Kidney (tissue), 14 donors: ENCODE results near the gene GALNT5. TPM values are rescaled to one million over a fixed set of nuclear protein-coding genes. Genes with fewer than 3 reads are reported as not detected.

Experiments used
- DNase-seq, 5 donors: peaks; one replicate each; pipeline ENCODE4 v3.0.0-alpha.2; 2013 to 2020
- FAIRE-seq: peaks from 2 replicates; lab custom pipeline; 2012; peaks lifted over from hg19 to GRCh38; lab: Jason Lieb, UNC
- H3K27ac ChIP-seq, 2 donors: one replicate each; pipeline ENCODE4 v1.7.0; 2013; ENCODE audit warnings: low read depth in 2 of 2, low read length in 2 of 2, inconsistent platforms in 1 of 2
- H3K27me3 ChIP-seq: one replicate; pipeline ENCODE4 v1.7.1; 2013; ENCODE audit warnings: low read length, inconsistent platforms; ENCODE audit not compliant: control insufficient read depth, insufficient read depth
- H3K36me3 ChIP-seq, 3 donors: one replicate each; pipeline versions ENCODE4 v1.7.0 to v1.7.1; 2013; ENCODE audit warnings: low read length in 3 of 3, control low read depth in 1 of 3, inconsistent platforms in 1 of 3; ENCODE audit not compliant: insufficient read depth in 3 of 3, control insufficient read depth in 2 of 3
- H3K4me1 ChIP-seq, 3 donors: one replicate each; pipeline versions ENCODE4 v1.7.0 to v1.7.1; 2013; ENCODE audit warnings: low read length in 3 of 3, inconsistent platforms in 1 of 3, low read depth in 1 of 3; ENCODE audit not compliant: control insufficient read depth in 2 of 3, insufficient read depth in 2 of 3
- H3K4me3 ChIP-seq, 3 donors: one replicate each; pipeline versions ENCODE4 v1.7.0 to v1.8.1; 2013; ENCODE audit warnings: low read length in 3 of 3, control low read depth in 1 of 3, inconsistent platforms in 1 of 3
- H3K9ac ChIP-seq, 3 donors: one replicate each; pipeline versions ENCODE4 v1.7.0 to v1.7.1; 2013; ENCODE audit warnings: low read length in 3 of 3, control low read depth in 1 of 3, inconsistent platforms in 1 of 3
- H3K9me3 ChIP-seq, 3 donors: one replicate each; pipeline versions ENCODE4 v1.7.0 to v1.7.1; 2013; ENCODE audit warnings: low read length in 3 of 3, control low read depth in 1 of 3, inconsistent platforms in 1 of 3; ENCODE audit not compliant: control insufficient read depth in 2 of 3, insufficient read depth in 1 of 3
- CTCF ChIP-seq: IDR thresholded peaks from 3 replicates; pipeline ENCODE4 v1.5.1; 2012; ENCODE audit warnings: mild to moderate bottlenecking, moderate library complexity, borderline replicate concordance; ENCODE audit not compliant: insufficient read depth; ENCODE audit errors: extremely low read depth
- intact Hi-C: fragments of 100-400 bp; cut with DNase I; formaldehyde crosslinking; loops from one replicate; pipeline ENCODE4 v1.11.1; 2022
- polyA plus RNA-seq: library from polyadenylated mRNA; stranded (reverse); fragments of 350-450 nt; fragmentation: Illumina TruSeq; extraction: RNeasy Lipid Tissue Mini Kit (QIAGEN cat#74804); gene quantifications from one replicate; pipeline ENCODE4 v1.2.3, GENCODE V29; 2014; ENCODE audit warnings: low read depth, low replicate concordance; ENCODE audit not compliant: insufficient read depth
- total RNA-seq: library from RNA; stranded (reverse); fragmentation: NEBNext Ultra II Directional; extraction: Animal tissue kit (Norgen Biotek cat#: 25700); gene quantifications from one replicate; pipeline ENCODE4 v1.2.1, GENCODE V29; 2021
- donor health status: control.
- donor health status: control.
- donor health status: control.
- donor health status: control.
- donor health status: control.
- donor health status: DM: yes; HTN: yes; CAD: no.
- donor health status: Normal renal cell carcinoma (clear cell type).

Gene GALNT5
- total and polyA plus RNA-seq, 2 donors from 2014 or later: 0.06 to 0.47 TPM

- no peak for TF ChIP-seq CTCF
- H3K9me3 ChIP-seq: no peaks in the 10 kb centered on the region
- FAIRE-seq (no peak), DNase-seq (no peak)
- intact Hi-C loops: no loop called here
- H3K9ac ChIP-seq: no peak overlapping the region
- H3K27me3 ChIP-seq: no peaks in the 10 kb centered on the region
- no peaks in the 10 kb centered on the region for H3K4me1 ChIP-seq
- H3K27ac ChIP-seq: no peak overlapping the region
- no peak overlapping the region for H3K4me3 ChIP-seq
- H3K36me3 ChIP-seq: no peaks in the 10 kb centered on the region
Observed at GRCh38 chr2:157318884-157319283, 61.4 kb downstream of the GALNT5 start.

- no peak overlapping the region for H3K9ac ChIP-seq
- FAIRE-seq: no peak
- H3K4me1 ChIP-seq: no peaks in the 10 kb centered on the region
- no peaks in the 10 kb centered on the region for H3K27me3 ChIP-seq
- no peak overlapping the region for H3K4me3 ChIP-seq
- H3K36me3 ChIP-seq: no peaks in the 10 kb centered on the region
- DNase-seq: no peak
- TF ChIP-seq CTCF: no peak
- intact Hi-C loops: no loop called here
- H3K27ac ChIP-seq: no peak overlapping the region
- no peaks in the 10 kb centered on the region for H3K9me3 ChIP-seq
Observed at GRCh38 chr2:157319795-157320194, 62.3 kb downstream of the GALNT5 start.

- H3K36me3 ChIP-seq: no peaks in the 10 kb centered on the region
- no peaks in the 10 kb centered on the region for H3K9me3 ChIP-seq
- TF ChIP-seq CTCF: no peak
- DNase-seq: no peak
- intact Hi-C loops: no loop called here
- no peak overlapping the region for H3K27ac ChIP-seq
- no peaks in the 10 kb centered on the region for H3K4me1 ChIP-seq
- H3K27me3 ChIP-seq: no peaks in the 10 kb centered on the region
- H3K4me3 ChIP-seq: no peak overlapping the region
- no peak overlapping the region for H3K9ac ChIP-seq
- no peak for FAIRE-seq
Observed at GRCh38 chr2:157320409-157320808, 62.9 kb downstream of the GALNT5 start.

- intact Hi-C loops: no loop called here
- TF ChIP-seq CTCF: no peak
- Histone ChIP-seq H3K27ac (no peak overlapping the region), H3K36me3 (no peaks in the 10 kb centered on the region), H3K9ac (no peak overlapping the region), H3K9me3 (no peaks in the 10 kb centered on the region), H3K4me1 (no peaks in the 10 kb centered on the region), H3K27me3 (no peaks in the 10 kb centered on the region), H3K4me3 (no peak overlapping the region)
- no peak for DNase-seq
- FAIRE-seq: no peak
Observed at GRCh38 chr2:157321466-157321865, 64.0 kb downstream of the GALNT5 start.
